ENCODE data around the gene EID3.

DNA sequence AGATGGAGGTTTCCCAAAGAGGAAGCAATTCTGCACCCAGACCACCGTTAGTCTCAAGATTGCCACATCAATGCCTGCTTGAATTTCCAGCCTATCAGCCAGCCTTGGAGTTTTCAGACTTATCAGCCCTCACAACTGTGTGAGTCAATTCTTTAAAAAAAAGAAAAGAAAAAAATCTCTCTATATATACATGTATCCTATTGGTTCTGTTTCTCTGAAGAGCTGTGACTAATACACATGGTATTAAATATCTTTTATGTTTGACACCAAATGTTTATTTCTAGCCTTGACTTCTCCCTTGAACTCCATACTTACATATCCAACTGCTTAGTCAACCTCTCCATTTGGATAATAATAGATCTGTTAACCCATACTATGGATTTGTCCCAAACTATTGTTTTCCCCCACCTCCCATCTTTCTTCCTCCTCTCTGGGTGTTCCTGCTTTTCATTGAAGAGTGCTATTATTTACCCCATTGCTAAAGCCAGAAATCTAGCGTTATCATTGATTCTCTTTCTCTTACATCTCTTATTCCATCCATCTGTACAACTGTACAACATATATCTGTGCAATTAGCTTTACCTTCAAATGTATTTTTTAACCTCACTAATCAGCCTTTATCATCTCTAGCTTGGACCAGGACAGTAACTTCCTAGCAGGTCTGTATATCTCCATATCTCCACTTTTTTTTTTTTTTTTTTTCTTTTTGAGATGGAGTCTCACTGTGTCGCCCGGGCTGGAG, 22.7 kb upstream of the EID3 start:
- TF ChIP-seq POLR2AphosphoS5 (IDR thresholded peaks at IDR 0.05; ENCODE audit: low read depth) (no peak), EZH2 (IDR thresholded peaks at IDR 0.05; ENCODE audit: low read depth, unreplicated experiment) (no peak), CREB1 (CRISPR knock-in tag; IDR thresholded peaks at IDR 0.05; ENCODE audit: low read depth) (no peak), EZH2phosphoT487 (IDR thresholded peaks at IDR 0.05; ENCODE audit: unreplicated experiment) (no peak), JUNB (IDR thresholded peaks at IDR 0.05; ENCODE audit: unreplicated experiment) (no peak)
- TF ChIP-seq, protein P1, sequence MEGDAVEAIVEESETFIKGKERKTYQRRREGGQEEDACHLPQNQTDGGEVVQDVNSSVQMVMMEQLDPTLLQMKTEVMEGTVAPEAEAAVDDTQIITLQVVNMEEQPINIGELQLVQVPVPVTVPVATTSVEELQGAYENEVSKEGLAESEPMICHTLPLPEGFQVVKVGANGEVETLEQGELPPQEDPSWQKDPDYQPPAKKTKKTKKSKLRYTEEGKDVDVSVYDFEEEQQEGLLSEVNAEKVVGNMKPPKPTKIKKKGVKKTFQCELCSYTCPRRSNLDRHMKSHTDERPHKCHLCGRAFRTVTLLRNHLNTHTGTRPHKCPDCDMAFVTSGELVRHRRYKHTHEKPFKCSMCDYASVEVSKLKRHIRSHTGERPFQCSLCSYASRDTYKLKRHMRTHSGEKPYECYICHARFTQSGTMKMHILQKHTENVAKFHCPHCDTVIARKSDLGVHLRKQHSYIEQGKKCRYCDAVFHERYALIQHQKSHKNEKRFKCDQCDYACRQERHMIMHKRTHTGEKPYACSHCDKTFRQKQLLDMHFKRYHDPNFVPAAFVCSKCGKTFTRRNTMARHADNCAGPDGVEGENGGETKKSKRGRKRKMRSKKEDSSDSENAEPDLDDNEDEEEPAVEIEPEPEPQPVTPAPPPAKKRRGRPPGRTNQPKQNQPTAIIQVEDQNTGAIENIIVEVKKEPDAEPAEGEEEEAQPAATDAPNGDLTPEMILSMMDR (conservative IDR thresholded peaks at IDR 0.05; ENCODE audit: low read depth in 2 of 2), result no peak
- TF ChIP-seq, protein P2, sequence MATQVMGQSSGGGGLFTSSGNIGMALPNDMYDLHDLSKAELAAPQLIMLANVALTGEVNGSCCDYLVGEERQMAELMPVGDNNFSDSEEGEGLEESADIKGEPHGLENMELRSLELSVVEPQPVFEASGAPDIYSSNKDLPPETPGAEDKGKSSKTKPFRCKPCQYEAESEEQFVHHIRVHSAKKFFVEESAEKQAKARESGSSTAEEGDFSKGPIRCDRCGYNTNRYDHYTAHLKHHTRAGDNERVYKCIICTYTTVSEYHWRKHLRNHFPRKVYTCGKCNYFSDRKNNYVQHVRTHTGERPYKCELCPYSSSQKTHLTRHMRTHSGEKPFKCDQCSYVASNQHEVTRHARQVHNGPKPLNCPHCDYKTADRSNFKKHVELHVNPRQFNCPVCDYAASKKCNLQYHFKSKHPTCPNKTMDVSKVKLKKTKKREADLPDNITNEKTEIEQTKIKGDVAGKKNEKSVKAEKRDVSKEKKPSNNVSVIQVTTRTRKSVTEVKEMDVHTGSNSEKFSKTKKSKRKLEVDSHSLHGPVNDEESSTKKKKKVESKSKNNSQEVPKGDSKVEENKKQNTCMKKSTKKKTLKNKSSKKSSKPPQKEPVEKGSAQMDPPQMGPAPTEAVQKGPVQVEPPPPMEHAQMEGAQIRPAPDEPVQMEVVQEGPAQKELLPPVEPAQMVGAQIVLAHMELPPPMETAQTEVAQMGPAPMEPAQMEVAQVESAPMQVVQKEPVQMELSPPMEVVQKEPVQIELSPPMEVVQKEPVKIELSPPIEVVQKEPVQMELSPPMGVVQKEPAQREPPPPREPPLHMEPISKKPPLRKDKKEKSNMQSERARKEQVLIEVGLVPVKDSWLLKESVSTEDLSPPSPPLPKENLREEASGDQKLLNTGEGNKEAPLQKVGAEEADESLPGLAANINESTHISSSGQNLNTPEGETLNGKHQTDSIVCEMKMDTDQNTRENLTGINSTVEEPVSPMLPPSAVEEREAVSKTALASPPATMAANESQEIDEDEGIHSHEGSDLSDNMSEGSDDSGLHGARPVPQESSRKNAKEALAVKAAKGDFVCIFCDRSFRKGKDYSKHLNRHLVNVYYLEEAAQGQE (IDR thresholded peaks at IDR 0.05; ENCODE audit: unreplicated experiment), result no peak

Data from GM23338 (cell line).